Glutamatergic neuron (in vitro differentiated cells): Measurements from ENCODE around the gene ERICH6B. TPM values are rescaled to one million over a fixed set of nuclear protein-coding genes. Genes with fewer than 3 reads are reported as not detected.

Source experiments
- DNase-seq: peaks from one replicate; pipeline ENCODE4 v3.0.0; 2022
- H3K27ac Mint-ChIP-seq: one replicate; pipeline ENCODE4 v1.8.0; 2020; ENCODE audit warnings: mild to moderate bottlenecking, mixed read lengths, inconsistent platforms; ENCODE audit not compliant: unreplicated experiment
- H3K27me3 Mint-ChIP-seq: one replicate; pipeline ENCODE4 v1.8.0; 2020; ENCODE audit warnings: mild to moderate bottlenecking, moderate library complexity, mixed read lengths, inconsistent platforms; ENCODE audit not compliant: unreplicated experiment
- H3K36me3 Mint-ChIP-seq: one replicate; pipeline ENCODE4 v1.8.0; 2020; ENCODE audit warnings: mild to moderate bottlenecking, mixed read lengths, inconsistent platforms; ENCODE audit not compliant: unreplicated experiment
- H3K4me1 Mint-ChIP-seq: one replicate; pipeline ENCODE4 v1.8.0; 2020; ENCODE audit warnings: mild to moderate bottlenecking, low read depth, mixed read lengths, inconsistent platforms; ENCODE audit not compliant: unreplicated experiment
- H3K4me3 Mint-ChIP-seq: one replicate; pipeline ENCODE4 v1.8.0; 2020; ENCODE audit warnings: mild to moderate bottlenecking, mixed read lengths, inconsistent platforms; ENCODE audit not compliant: unreplicated experiment
- H3K9me3 Mint-ChIP-seq: one replicate; pipeline ENCODE4 v1.8.0; 2020; ENCODE audit warnings: mild to moderate bottlenecking, moderate library complexity, mixed read lengths, inconsistent platforms; ENCODE audit not compliant: unreplicated experiment
- CTCF ChIP-seq: fragments of 200-600 bp; sonication (generic); IDR thresholded peaks from one replicate; pipeline ENCODE4 v1.5.0; 2021; ENCODE audit not compliant: partially characterized antibody, unreplicated experiment
- total RNA-seq: library from RNA; stranded (reverse); fragmentation: NEBNext Ultra II Directional; extraction: Animal tissue kit (Norgen Biotek cat#: 25700); gene quantifications from one replicate; pipeline ENCODE4 v1.2.1, GENCODE V29; 2021; ENCODE audit not compliant: unreplicated experiment

Gene ERICH6B
- total RNA-seq, 1 donor from 2014 or later = not detected

DNA sequence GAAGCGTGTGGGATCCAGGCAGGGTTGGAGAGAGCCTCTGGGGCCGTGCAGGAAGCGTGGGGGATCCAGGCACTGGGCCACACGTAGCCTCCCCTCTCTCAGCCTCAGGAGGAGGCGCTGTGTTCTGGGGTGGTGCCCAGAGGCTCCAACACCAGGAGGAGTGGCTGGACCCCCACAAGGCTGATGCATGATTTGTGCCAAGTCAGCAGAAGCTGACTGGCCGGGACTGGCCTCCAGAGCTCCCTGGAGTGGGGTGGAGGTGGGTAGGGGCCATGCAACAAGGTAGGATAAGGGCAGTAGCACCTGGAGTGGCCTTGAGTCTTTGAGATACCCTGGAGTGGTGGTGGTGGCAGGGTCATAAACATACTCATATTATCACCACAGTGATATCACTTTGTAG is 75.3 kb downstream of the ERICH6B start:
- H3K4me3 Mint-ChIP-seq = no peak overlapping the region
- no peak for TF ChIP-seq CTCF
- peaks cover 3% of the 10 kb centered on the region for H3K27me3 Mint-ChIP-seq

GRCh38 chr13:45538382-45538781 is 77.2 kb downstream of the ERICH6B start:
- Mint-ChIP-seq H3K36me3 (no peaks in the 10 kb centered on the region), H3K27me3 (peaks cover 3% of the 10 kb centered on the region), H3K9me3 (peaks cover 5% of the 10 kb centered on the region), H3K27ac (no peak overlapping the region), H3K4me1 (peaks cover 27% of the 10 kb centered on the region), H3K4me3 (no peak overlapping the region)
- no peak for TF ChIP-seq CTCF
- DNase-seq = no peak

More for the DNA sequence above, 75.3 kb downstream of the ERICH6B start:
- H3K27ac Mint-ChIP-seq = no peak overlapping the region
- H3K9me3 Mint-ChIP-seq = peaks cover 5% of the 10 kb centered on the region
- peaks cover 33% of the 10 kb centered on the region for H3K4me1 Mint-ChIP-seq
- no peak for DNase-seq
- H3K36me3 Mint-ChIP-seq = no peaks in the 10 kb centered on the region

DNA sequence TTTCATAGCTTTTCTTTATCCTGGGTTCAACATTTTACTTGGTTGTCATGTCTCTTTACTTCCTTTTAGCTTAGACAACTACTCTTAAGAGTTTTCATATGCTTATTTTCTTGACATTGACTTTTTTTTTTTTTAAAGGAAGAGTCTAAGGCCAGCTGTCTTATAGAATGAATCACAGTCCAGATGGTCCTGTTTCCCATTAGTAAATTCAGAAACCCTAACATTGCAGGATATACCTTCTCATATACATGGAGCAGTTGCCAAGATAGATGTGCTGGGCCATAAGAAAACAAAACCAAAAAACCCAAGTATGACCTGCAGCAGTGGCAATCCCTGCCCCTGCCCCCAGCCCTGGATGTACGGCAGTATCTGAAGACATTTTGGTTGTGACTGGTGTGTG is 78.0 kb downstream of the ERICH6B start:
- H3K4me1 Mint-ChIP-seq = peaks cover 19% of the 10 kb centered on the region
- peaks cover 2% of the 10 kb centered on the region for H3K9me3 Mint-ChIP-seq
- no peak for TF ChIP-seq CTCF
- no peak for DNase-seq
- H3K27me3 Mint-ChIP-seq = no peaks in the 10 kb centered on the region
- no peaks in the 10 kb centered on the region for H3K36me3 Mint-ChIP-seq
- H3K27ac Mint-ChIP-seq = no peak overlapping the region
- H3K4me3 Mint-ChIP-seq = no peak overlapping the region

DNA sequence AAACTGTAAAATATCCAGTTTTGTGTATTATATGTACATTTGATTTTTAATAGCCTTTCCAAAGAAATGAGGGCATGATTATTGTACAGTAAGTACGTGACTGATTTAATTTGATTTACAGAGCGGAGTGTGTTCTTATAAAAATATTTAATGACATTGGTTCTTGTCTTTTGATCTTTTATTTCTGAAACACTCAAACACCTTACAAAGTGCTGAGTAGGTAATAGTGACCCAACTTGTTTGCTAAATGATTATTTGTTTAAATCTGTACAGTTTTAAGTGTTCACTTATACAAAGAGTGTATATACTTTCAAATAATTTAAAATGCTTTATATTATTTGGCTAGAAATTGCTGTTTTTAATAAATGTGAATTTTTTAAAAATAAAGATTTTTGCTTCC is 79.3 kb downstream of the ERICH6B start:
- Mint-ChIP-seq H3K27ac (no peak overlapping the region), H3K27me3 (no peaks in the 10 kb centered on the region), H3K9me3 (peaks cover 2% of the 10 kb centered on the region), H3K4me3 (no peak overlapping the region), H3K4me1 (peaks cover 12% of the 10 kb centered on the region), H3K36me3 (no peaks in the 10 kb centered on the region)
- no peak for TF ChIP-seq CTCF
- no peak for DNase-seq

GRCh38 chr13:45534604-45535003 is 80.9 kb downstream of the ERICH6B start:
- Mint-ChIP-seq H3K9me3 (peaks cover 2% of the 10 kb centered on the region), H3K36me3 (no peaks in the 10 kb centered on the region), H3K27ac (no peak overlapping the region), H3K4me3 (no peak overlapping the region), H3K4me1 (peaks cover 11% of the 10 kb centered on the region), H3K27me3 (no peaks in the 10 kb centered on the region)
- no peak for DNase-seq
- TF ChIP-seq CTCF = no peak
